Superior temporal gyrus (tissue), 1 donor: ENCODE results near the gene ZNF76.
A peak's percentile ranks its signal among the peaks of the same experiment; 100 is the strongest.
"Not testable (repeated sequence)": the region's sequence is repeated elsewhere in the genome, so short reads cannot be mapped to it uniquely, and the experiment has no call there.

Experiments
- DNase-seq: peaks from one replicate; pipeline ENCODE4 v3.0.0-alpha.2; 2016; ENCODE audit errors: extremely low spot score

ZNF76 gene

DNA sequence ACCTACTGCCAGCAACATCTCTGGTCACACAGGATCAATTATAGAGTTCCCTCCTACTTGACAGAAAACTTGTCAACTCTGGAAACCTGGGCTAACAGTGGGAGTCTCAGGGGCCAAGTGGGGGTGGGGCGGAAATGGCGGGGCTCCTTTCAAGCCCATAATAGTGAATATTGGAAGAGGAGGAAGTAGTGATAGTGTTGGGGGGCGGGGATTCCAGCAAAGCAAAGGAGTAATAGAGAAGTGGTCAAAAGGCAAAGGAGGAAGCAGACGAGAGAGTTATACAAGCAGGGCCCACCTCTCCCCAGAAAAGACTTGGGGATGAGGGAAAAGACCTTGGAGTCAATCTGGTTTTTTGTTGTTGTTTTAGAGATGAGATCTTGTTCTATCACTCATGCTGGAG, 40.1 kb downstream of the ZNF76 start:
- DNase-seq, result no peak

DNA sequence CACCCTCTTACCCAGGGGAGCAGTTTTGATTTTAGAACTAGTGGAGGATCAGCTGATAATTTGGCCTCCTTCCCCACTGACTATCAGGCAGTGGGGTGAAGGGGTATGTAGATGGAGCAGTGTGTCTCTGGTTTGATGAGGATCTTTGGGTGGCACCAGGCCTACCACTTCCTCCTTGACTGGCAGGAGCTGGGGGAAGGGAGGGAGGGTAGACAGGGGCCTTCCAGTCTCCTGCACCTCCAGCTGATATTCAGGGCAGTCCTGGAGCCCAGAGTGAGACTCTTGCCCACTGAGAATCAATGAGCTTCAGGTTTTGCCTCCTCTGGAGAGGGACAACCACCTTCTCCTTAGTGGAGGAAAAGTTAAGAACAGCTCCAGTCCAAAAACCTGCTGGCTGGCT, 41.3 kb downstream of the ZNF76 start:
- DNase-seq, result no peak

DNA sequence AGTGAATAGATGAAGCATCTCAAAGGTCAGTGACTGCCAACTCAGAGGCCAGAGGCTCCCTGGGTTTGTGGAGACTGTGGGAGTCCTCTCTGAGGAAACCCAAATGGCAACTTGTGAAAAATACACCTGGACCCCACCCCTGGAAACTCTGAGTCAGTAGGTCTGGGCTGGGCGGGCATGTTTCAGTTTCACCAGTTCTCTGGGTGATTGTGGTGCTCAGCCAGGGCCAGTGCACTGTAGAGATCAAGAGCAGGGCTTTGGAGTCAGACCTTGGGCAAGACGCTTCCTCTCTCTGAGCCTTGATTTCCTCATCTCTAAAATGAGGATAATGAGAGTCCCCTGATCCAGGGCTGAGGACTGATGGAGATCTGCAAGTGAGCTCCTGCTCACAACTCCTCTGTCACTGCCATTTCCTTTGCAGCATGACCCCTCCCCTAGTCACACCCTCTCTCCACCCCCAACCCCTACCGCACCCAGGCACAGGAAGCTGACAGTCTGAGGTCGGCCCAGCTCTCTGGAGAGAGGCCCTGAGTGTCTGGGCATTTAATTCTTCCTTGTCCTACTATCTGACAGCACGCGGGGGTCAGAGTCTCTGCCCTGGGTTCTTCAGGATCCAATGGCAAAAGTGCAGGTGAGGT, 43.2 kb downstream of the ZNF76 start:
- DNase-seq, result no peak

DNA sequence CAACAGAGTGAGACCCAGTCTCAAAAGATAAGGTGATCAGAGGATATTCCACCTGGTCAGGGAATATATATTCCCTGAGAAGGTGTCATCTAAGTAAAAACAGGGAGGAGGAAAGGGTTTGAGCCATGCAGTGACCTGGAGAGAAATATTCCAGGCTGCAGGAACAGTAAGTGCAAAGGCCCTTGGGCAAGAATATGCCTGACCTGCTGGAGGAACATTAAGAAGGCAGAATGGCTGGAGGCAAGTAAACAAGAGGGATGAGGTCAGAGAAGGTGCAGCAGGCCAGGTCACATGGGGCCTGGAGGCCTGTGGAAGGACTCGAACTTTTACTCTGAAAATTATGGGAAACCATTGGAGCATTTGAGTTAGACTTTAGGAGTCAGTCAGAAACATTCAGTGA, 44.8 kb downstream of the ZNF76 start:
- DNase-seq, result no peak

DNA sequence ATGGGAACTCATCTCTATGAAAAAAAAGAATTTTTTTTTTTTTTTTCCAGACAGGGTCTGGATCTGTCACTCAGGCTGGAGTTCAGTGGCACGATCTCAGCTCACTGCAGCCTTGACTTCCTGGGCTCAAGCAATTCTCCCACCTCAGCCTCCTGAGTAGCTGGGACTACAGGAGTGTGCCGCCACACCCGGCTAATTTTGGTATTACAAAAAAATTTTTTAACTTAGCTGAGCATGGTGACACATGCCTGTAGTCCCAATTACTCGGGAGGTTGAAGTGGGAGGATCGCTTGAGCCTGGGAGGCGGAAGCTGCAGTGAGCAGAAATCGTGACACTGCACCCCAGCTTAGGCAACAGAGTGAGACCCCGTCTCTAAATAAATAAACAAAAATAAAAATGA, 45.6 kb downstream of the ZNF76 start:
- no peak for DNase-seq

DNA sequence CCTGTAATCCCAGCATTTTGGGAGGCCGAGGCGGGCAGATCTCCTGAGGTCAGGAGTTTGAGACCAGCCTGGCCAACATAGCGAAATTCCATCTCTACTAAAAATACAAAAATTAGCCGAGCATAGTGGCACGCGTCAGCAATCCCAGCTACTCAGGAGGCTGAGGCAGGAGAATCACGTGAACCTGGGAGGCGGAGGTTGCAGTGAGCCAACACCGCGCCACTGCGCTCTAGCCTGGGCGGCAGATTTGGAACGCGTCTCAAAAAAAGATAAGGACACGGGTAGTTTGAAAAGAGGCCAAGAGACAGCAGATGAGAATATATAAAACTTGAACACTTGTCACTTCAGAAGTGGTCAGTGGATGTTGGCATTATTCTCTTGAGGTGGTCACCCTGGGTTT, 47.6 kb downstream of the ZNF76 start:
- DNase-seq, result not testable (repeated sequence)

DNA sequence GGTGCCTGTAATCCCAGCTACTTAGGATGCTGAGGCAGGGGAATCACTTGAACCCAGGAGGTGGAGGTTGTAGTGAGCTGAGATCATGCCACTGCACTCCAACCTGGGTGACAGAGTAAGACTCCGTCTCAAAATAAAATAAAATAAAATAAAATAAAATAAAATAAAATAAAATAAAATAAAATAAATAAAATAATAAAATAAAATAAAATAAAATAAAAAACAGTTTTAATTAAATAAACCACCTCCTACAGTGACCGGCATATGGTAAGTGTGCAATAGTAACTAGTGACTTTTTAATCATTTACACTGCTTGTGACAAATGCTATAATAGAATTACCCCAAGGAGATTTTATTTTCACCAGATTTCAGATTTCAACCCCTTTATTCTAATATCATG, 49.0 kb downstream of the ZNF76 start:
- not testable (repeated sequence) for DNase-seq

DNA sequence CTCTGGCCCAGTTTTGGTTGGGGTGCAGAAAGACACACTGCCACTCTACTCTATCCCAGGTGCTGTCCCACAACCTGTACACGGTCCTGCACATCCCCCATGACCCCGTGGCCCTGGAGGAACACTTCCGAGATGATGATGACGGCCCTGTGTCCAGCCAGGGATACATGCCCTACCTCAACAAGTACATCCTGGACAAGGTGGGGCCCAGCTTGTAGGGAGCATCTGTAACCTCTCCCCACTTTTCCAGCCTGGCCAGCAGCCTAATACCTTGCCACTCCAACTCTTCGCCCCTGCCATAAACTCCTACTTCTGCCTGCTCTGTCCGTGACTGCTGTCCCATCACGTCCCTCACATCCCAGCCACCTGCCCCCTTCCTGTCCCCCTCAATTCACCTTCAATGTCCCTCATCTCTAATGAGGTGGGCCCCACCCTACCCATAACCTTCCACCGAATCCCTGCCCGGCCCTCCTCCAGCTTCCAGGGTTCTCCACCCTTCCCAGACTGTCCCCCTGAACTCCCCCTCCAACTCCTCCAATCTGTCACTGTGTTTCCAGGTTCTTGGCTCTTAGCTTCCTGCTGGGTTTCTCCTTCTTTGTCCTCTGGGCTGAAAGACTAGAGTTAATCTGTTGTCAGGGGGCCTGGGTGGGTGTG, 50.2 kb downstream of the ZNF76 start:
- DNase-seq, result no peak

DNA sequence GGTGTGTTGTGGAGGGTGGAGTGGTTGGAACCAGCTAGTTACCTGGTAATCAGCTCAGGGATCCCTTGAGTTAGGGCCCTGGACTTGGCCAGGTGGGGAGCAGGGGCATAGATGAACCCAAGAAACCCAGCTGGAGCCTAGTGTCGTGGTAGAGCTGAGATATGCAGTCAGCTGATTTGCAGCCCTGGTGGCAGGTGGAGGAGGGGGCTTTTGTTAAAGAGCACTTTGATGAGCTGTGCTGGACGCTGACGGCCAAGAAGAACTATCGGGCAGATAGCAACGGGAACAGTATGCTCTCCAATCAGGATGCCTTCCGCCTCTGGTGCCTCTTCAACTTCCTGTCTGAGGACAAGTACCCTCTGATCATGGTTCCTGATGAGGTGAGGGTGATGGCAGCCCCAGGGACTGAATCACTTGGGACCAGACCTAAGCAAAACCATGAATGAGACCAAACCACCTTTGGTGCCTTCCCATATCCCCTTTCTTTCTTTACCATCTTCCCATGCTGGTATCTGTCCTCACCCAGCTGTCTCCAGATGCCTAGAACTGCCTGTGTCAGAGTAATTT, 50.8 kb downstream of the ZNF76 start:
- no peak for DNase-seq

DNA sequence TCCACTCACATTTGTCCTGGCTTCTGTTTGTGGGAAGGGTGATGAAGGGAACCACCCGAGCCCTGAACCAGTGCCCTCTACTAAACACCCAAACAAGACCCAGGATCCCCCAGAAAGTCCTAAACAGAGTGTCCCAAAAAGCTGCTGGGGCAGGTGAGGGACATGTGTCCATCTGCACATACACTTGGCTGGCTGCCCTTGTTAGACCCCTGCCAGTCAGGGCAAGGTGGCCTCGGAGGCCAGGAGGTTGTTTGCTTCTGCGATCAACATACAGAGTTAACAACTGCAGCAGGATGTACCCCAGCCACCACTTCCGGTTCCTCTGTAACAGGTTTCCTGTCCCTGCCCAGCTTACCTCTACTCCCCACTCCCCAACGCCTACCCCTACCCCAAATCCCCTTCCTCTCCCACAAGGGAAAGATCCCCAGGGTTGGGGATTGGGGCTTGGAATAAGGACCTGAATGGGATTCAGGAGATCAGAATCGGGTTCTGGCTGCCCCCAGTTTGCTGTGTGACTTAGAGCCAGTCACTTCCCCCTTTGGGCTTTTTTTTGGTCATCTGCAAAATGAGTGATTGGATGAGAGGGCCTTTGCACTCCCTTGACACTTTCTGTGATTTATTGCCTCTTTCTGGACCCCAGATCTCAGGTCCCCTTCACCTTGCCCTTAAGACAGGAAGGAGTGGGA, 52.0 kb downstream of the ZNF76 start:
- no peak for DNase-seq

DNA sequence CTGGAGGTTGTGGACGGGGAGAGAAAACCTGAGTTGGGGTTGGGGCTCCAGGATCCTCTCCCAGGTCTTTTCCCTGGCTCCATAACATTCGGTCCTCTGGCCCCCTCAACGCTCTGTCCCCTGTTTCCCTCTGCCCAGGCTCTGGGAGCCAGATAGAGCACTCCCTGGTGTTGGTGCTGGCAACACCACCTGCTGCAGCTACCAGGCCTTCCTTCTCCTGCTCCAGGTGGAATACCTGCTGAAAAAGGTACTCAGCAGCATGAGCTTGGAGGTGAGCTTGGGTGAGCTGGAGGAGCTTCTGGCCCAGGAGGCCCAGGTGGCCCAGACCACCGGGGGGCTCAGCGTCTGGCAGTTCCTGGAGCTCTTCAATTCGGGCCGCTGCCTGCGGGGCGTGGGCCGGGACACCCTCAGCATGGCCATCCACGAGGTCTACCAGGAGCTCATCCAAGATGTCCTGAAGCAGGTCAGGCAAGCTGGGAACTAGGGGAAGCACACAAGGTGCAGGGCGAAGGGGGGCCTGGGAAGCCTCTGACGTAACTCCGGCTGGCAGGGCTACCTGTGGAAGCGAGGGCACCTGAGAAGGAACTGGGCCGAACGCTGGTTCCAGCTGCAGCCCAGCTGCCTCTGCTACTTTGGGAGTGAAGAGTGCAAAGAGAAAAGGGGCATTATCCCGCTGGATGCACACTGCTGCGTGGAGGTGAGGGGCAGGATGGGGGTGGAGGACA, 52.7 kb downstream of the ZNF76 start:
- DNase-seq, result no peak

DNA sequence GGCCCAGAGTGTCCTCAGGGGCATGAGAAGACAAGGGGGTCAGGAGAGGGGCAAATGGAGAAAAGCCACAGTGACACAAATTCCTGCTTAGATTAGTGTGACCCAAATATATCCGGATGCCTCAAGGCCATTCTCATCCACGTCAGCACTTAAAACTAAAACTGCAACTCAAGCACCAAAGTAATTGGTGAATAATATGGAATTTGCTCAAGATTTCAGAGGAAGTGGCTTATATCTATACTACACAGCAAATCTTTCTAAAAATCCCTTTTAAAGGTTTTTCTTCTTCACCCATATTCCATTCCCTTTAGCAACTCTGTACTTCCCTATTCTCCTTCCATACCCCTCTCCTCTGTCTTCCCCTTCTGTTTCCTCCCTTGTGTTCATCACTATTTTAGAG, 53.3 kb downstream of the ZNF76 start:
- no peak for DNase-seq

DNA sequence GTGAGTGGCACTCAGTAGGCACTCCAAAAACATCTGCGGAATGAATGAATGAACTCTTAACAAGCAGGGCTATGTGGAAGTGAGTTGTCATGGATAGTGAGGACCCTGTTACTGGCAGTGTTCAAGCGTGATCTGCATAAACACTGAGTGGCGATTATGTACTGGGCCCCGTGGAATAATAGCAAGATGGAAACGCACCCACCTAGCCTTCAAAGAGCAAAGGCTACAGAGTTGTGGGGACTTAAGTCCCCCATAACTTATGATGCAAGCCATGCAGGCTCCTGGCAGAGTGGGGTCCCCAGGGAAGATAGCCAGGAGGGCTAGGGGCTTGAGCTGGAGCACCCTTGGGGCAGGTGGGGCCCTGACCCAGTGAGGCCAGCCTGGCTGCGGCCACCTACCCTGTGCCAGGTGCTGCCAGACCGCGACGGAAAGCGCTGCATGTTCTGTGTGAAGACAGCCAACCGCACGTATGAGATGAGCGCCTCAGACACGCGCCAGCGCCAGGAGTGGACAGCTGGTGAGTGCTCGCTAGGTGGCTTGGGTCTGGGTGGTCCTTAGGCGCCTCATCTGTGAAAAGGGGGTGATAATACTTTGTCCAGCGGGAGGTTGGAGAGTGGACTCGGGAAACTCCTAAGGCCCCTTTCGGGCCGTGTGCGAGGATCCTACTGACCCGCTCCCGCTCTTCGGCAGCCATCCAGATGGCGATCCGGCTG, 58.1 kb downstream of the ZNF76 start:
- DNase-seq, result no peak

DNA sequence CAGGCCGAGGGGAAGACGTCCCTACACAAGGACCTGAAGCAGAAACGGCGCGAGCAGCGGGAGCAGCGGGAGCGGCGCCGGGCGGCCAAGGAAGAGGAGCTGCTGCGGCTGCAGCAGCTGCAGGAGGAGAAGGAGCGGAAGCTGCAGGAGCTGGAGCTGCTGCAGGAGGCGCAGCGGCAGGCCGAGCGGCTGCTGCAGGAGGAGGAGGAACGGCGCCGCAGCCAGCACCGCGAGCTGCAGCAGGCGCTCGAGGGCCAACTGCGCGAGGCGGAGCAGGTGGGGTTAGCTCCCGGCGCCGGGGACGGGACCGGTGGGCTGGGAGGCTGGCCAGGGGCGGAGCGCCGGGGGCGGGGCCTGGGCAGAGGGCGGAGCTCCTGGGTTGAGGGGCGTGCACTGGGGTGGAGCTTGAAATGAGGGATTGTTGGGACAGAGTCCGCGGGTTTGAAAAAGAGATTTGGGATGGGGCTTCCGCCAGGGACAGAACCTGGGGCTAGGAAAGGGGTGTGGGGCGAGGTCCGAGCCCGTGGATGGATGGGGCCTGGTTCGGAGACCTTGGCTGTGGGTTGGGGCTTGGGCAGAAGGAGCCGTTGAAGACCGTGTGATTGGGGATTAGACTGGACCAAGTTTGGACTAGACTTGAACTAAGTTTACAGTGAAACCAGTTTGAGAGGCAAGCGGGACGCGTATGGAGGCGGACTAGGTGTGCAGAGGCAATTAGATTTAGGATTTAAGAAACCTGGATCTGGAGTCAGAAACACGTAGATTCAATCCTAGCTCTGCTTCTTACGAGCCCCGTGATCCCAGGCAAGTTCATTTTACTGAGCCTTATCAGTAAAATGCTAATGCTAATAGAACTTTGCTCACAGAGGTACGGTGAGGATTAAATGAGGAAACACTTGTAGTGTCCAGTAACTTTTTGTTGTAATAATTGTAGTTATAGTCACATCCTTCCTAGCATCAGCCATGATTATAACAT, 58.9 kb downstream of the ZNF76 start:
- DNase-seq, result peak; percentile 73

DNA sequence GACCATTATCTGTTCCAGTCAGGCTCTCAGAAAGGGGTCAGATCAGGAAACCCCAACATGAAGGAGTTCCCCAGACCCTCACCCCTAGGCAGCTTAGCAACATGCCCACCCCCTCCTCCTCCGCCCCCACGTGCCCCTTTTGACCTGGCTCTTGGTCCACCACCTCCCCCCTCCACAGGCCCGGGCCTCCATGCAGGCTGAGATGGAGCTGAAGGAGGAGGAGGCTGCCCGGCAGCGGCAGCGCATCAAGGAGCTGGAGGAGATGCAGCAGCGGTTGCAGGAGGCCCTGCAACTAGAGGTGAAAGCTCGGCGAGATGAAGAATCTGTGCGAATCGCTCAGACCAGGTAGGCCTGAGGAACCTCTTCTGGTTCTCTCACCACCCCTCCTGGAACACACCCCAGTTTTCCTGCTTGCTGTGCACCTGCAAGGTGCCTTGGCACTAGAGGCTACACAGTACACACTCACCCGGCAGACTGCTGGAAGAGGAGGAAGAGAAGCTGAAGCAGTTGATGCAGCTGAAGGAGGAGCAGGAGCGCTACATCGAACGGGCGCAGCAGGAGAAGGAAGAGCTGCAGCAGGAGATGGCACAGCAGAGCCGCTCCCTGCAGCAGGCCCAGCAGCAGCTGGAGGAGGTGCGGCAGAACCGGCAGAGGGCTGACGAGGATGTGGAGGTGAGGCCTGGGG, 60.0 kb downstream of the ZNF76 start:
- no peak for DNase-seq

DNA sequence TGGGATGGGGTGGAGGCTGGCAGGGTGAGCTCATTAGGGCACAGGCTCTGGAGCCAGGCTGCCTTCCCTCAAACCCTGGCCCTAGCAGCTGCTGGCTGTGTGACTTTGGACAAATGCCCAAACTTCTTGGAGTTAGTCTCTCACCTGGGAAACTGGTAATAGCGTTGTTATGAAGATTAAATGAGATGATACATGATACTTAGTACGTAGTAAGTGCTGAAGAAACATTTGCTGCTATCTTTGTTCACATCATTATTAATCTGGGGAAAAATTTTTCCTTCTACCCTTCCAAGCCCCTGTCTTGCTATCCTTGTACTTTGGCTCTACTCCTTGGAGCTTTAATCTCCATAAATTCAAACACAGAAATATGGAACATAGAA, 60.5 kb downstream of the ZNF76 start:
- no peak for DNase-seq

DNA sequence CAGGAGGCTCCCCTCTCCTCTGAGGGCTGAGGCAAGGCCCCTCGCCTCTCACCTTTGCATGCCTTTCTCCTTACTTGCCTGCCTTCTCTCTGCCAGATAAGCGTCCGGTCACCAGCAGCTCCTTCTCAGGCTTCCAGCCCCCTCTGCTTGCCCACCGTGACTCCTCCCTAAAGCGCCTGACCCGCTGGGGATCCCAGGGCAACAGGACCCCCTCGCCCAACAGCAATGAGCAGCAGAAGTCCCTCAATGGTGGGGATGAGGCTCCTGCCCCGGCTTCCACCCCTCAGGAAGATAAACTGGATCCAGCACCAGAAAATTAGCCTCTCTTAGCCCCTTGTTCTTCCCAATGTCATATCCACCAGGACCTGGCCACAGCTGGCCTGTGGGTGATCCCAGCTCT, 61.6 kb downstream of the ZNF76 start:
- DNase-seq, result no peak

DNA sequence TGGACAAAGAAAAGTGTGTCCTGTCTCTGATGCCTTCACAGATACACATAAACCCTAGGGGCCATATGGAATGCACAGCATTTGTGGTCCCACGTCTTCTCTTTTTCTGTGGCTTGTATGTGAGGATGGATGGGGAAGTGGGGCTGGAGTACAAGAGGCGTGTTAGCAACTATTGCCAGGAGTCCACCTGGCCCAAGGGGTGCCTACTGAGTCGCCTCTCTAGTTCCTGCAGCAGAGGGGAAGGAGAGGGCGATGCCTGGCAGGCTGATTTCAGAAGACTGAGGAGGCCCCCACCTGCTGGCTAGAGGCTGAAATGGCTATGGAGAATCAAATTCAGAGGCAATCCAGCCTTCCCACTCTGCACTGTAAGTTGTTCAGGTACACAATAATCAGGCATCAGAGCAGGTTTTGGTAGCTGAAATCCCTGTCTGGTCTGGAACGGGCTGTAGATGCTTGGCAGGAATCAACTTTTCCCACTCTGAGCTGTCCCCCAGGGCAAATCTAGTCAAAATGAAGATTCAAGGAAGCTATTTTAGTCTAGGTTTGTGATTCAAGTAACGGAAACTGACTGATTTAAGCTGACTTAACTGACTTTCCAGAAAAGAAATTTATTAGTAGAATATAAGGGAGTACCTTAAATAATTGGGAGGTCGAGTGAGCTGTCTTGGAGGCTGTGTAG, 68.0 kb downstream of the ZNF76 start:
- DNase-seq, result no peak

DNA sequence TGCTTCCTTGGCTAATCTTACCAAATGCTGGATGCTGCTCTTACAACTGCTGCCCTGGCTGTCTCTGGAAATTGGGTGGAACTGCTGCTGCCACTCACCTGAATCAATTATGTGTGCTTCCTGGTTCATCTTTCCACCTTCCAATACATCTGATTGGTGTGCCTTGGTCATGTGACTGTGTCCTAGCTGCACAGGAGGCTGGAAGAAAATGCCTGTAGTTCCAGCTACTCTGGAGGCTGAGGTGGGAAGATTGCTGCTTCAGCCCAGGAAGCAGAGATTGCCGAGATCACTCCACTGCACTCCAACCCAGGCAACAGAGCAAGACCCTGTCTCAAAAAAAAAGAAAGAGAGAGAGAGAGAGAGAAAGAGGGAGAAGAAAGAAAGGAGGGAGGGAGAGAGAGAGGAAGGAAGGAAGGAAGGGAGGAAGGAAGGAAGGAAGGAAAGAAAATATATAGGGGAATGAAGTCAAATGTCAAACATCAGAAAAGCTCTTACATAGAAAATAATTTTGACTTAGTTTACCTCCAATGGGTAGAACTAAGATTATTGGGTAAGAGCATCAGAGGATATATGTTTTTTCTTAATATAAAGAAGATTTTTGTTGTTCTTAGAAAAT, 68.7 kb downstream of the ZNF76 start:
- no peak for DNase-seq
